DND-41 (cell line): ENCODE results near the gene SLC6A1.

Experiments used
- ATAC-seq: fragments of 200-7000 bp; cut with Tn5 transposase; 3 replicates; pipeline ENCODE4 v1.9.1; 2021; ENCODE audit warnings: low read depth; ENCODE audit not compliant: insufficient read depth
- DNase-seq: peaks from one replicate; pipeline ENCODE4 v3.0.0-alpha.2; 2020
- H2AFZ ChIP-seq: 2 replicates; pipeline ENCODE4 v1.6.0; 2012; ENCODE audit warnings: low read depth, low read length
- H3K27ac ChIP-seq: 2 replicates; pipeline ENCODE4 v1.5.1; 2012; ENCODE audit warnings: low read length, inconsistent platforms
- H3K27me3 ChIP-seq: fragments of 200-600 bp; sonication (generic); 2 replicates; pipeline ENCODE4 v1.6.0; 2012; ENCODE audit warnings: low read length, mild to moderate bottlenecking, inconsistent platforms; ENCODE audit not compliant: insufficient read depth, poor library complexity
- H3K36me3 ChIP-seq: 2 replicates; pipeline ENCODE4 v1.5.1; 2012; ENCODE audit warnings: low read length, inconsistent platforms; ENCODE audit not compliant: insufficient read depth
- H3K4me1 ChIP-seq: 2 replicates; pipeline ENCODE4 v1.5.1; 2012; ENCODE audit warnings: mild to moderate bottlenecking, low read length; ENCODE audit not compliant: insufficient read depth
- H3K4me2 ChIP-seq: 2 replicates; pipeline ENCODE4 v1.6.0; 2012; ENCODE audit warnings: mild to moderate bottlenecking, moderate library complexity, low read length, inconsistent platforms; ENCODE audit not compliant: insufficient read depth
- H3K4me3 ChIP-seq, 2 experiments: fragments of 200-600 bp in 1 of 2; shearing (Covaris generic) in 1 of 2; 2 replicates each; pipeline ENCODE4 v1.5.1; 2012 to 2016; ENCODE audit warnings: inconsistent platforms in 2 of 2, low read length in 2 of 2, mild to moderate bottlenecking in 2 of 2, low read depth in 1 of 2, moderate library complexity in 1 of 2
- H3K79me2 ChIP-seq: 2 replicates; pipeline ENCODE4 v1.6.0; 2012; ENCODE audit warnings: low read length, inconsistent platforms; ENCODE audit not compliant: insufficient read depth
- H3K9ac ChIP-seq: 2 replicates; pipeline ENCODE4 v1.6.0; 2012; ENCODE audit warnings: low read depth, mild to moderate bottlenecking, inconsistent platforms, low read length, moderate library complexity
- H3K9me3 ChIP-seq: 2 replicates; pipeline ENCODE4 v1.5.1; 2012; ENCODE audit warnings: low read length, moderate library complexity, mild to moderate bottlenecking, inconsistent platforms; ENCODE audit not compliant: insufficient read depth, severe bottlenecking
- H4K20me1 ChIP-seq: 2 replicates; pipeline ENCODE4 v1.6.0; 2012; ENCODE audit warnings: low read length; ENCODE audit not compliant: insufficient read depth
- EZH2 ChIP-seq: IDR thresholded peaks from 3 replicates; pipeline ENCODE4 v1.6.1; 2012; ENCODE audit warnings: borderline replicate concordance, low read depth, mild to moderate bottlenecking, moderate library complexity, low read length, inconsistent platforms; ENCODE audit not compliant: severe bottlenecking
- TF ChIP-seq, protein P1 (sequence below): IDR thresholded peaks from 2 replicates; pipeline ENCODE4 v1.5.1; 2012; ENCODE audit warnings: borderline replicate concordance, low read length, moderate library complexity, mild to moderate bottlenecking; ENCODE audit not compliant: poor library complexity, severe bottlenecking; ENCODE audit errors: extremely low read depth

The SLC6A1 gene

GRCh38 chr3:11014752-11015151 is 22.2 kb downstream of the SLC6A1 start:
- H3K27ac ChIP-seq: no peak overlapping the region
- DNase-seq (no peak), ATAC-seq (no peak)
- no peaks in the 10 kb centered on the region for H3K4me1 ChIP-seq
- no peaks in the 10 kb centered on the region for H4K20me1 ChIP-seq
- H3K4me3 ChIP-seq: no peak overlapping the region
- TF ChIP-seq, protein P1, sequence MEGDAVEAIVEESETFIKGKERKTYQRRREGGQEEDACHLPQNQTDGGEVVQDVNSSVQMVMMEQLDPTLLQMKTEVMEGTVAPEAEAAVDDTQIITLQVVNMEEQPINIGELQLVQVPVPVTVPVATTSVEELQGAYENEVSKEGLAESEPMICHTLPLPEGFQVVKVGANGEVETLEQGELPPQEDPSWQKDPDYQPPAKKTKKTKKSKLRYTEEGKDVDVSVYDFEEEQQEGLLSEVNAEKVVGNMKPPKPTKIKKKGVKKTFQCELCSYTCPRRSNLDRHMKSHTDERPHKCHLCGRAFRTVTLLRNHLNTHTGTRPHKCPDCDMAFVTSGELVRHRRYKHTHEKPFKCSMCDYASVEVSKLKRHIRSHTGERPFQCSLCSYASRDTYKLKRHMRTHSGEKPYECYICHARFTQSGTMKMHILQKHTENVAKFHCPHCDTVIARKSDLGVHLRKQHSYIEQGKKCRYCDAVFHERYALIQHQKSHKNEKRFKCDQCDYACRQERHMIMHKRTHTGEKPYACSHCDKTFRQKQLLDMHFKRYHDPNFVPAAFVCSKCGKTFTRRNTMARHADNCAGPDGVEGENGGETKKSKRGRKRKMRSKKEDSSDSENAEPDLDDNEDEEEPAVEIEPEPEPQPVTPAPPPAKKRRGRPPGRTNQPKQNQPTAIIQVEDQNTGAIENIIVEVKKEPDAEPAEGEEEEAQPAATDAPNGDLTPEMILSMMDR: no peak
- TF ChIP-seq EZH2: no peak
- no peaks in the 10 kb centered on the region for H3K36me3 ChIP-seq
- H3K27me3 ChIP-seq: no peaks in the 10 kb centered on the region
- H3K4me2 ChIP-seq: no peak overlapping the region
- H2AFZ ChIP-seq: no peak overlapping the region
- H3K79me2 ChIP-seq: no peaks in the 10 kb centered on the region
- no peak overlapping the region for H3K9ac ChIP-seq
- no peaks in the 10 kb centered on the region for H3K9me3 ChIP-seq

DNA sequence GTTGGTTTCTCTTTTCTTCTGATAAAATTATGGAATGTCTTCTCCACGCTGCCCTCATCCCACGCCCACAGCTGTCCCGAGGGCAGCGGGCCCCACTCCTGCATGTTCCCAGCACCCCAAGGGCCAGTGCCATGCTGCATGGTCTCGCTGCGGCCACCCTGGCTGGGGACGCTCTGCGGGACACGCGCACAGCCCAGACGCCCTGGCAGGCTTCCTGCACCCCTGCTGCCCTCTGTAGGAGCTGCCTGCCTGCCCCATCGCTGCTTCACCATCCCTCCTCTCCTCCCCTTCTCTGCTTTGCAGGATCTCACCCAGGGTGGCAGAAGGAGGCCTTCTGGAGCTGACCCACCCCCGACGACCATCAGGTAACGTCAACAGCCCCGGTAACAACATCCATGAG is 22.8 kb downstream of the SLC6A1 start:
- no peaks in the 10 kb centered on the region for H3K36me3 ChIP-seq
- no peaks in the 10 kb centered on the region for H3K27me3 ChIP-seq
- H4K20me1 ChIP-seq: no peaks in the 10 kb centered on the region
- H3K79me2 ChIP-seq: no peaks in the 10 kb centered on the region
- DNase-seq (no peak), ATAC-seq (no peak)
- no peak overlapping the region for H3K27ac ChIP-seq
- no peak overlapping the region for H2AFZ ChIP-seq
- no peaks in the 10 kb centered on the region for H3K9me3 ChIP-seq
- no peak overlapping the region for H3K4me3 ChIP-seq
- TF ChIP-seq, protein P1: no peak
- no peak for TF ChIP-seq EZH2
- no peaks in the 10 kb centered on the region for H3K4me1 ChIP-seq
- no peak overlapping the region for H3K9ac ChIP-seq
- no peak overlapping the region for H3K4me2 ChIP-seq

- no peaks in the 10 kb centered on the region for H3K79me2 ChIP-seq
- no peaks in the 10 kb centered on the region; the same call in 1 of the 2 replicates for H4K20me1 ChIP-seq
- no peak overlapping the region for H3K9ac ChIP-seq
- no peak overlapping the region for H3K4me2 ChIP-seq
- no peak overlapping the region for H3K4me3 ChIP-seq
- no peaks in the 10 kb centered on the region for H3K9me3 ChIP-seq
- H3K27ac ChIP-seq: no peak overlapping the region
- DNase-seq: no peak
- H3K36me3 ChIP-seq: no peaks in the 10 kb centered on the region
- no peaks in the 10 kb centered on the region for H3K4me1 ChIP-seq
- TF ChIP-seq EZH2: no peak
- TF ChIP-seq, protein P1: no peak
- no peak overlapping the region for H2AFZ ChIP-seq
- no peak for ATAC-seq
- H3K27me3 ChIP-seq: no peaks in the 10 kb centered on the region
These were observed 24.2 kb downstream of the SLC6A1 start for GRCh38 chr3:11016727-11017126.
